Frontal cortex (tissue), 4 donors: ENCODE data around the gene CEP112. TPM values are rescaled to one million over a fixed set of nuclear protein-coding genes. Genes with fewer than 3 reads are reported as not detected.

Source experiments
- DNase-seq, 2 donors: peaks; one replicate each; pipeline ENCODE4 v3.0.0; 2012; ENCODE audit warnings: low spot score in 2 of 2
- FAIRE-seq: peaks from 2 replicates; lab custom pipeline; 2012; peaks lifted over from hg19 to GRCh38; lab: Jason Lieb, UNC
- total RNA-seq: library from RNA; depleted of rRNA; stranded (reverse); fragments of >200 nt; gene quantifications from one replicate; pipeline ENCODE4 v1.2.3, GENCODE V29; 2014
- donor health status: control.
- donor health status: control.
- donor health status: control.

The CEP112 gene
- total RNA-seq, 1 donor from 2014 or later: 13.5 TPM

DNA sequence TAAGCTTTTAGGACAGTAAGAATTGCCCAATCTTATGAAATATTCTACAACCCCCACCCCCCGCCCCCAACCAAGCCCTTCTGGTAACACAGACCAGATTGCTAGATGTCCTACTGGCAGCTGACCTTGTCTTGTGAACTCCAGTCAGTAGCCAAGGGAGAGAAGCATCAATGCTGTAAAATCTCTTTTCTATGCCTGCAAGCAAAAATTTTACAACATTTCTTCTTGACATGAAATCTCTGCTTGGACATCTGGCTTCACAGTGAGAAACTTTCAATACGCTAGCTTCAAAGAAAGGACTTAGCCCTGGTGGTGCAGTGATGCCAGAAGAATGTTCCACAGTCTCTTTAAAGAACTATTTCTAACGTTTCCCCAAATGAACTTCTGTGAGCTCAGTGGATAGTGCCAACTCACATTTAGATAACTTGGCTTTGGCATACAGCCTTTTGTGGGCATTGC, 461.2 kb downstream of the CEP112 start:
- DNase-seq (no peak), FAIRE-seq (no peak)

DNA sequence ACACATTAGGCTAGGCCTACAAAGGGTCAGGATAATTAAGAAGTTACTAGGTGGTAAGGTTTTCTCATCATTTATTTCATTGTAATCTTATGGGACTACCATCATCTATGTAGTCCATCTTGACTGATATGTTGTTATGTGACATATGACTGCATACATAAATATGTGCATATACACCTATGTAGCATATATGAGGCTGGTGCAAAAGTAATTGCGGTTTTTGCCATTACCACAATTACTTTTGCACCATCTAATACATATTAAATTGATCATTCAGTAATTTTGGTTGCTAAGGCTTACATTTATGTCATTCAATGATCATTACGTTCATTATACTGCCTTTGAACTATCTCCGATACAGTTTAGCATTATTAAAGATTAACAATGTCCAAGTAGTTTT, 462.7 kb downstream of the CEP112 start:
- DNase-seq: no peak

DNA sequence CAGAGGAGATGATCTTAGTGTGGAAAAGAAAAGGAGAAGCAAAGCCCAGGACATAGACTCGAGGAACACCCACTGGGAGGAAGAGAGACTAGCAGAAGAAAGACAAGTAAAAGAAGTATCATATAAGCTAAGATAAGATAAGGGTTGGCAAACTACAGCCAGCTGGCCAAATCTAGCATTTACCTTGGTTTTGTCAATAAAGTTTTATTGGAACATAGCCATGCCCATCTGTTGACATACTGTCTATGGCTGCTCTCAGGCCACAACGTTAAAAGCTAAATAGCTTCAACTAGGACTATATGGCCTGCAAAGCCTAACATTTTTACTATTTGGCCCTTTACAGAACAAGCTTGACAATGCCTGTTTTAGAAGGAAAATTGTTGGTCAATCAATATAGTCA, 464.1 kb downstream of the CEP112 start:
- DNase-seq (no peak), FAIRE-seq (no peak)

More for the DNA sequence above, 462.7 kb downstream of the CEP112 start:
- no peak for FAIRE-seq

DNA sequence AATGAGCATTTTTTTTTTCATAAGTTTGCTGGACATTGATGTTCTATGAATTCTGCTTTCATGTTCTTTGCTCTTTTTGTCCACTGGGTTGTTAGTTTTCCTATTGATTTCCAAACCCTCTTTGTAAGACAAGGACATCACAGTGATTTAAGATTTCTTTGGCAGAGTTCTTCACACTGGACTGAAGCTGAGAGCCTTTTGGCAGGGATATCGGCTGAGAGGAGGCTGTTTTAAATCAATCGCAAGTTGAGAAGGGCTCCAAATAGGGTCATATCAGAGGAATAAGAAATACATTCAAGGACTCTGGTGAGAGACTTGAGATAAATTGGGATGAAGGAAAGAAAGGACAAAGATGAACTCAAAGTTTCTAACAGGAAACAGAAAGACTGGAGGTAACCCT, 464.7 kb downstream of the CEP112 start:
- FAIRE-seq: no peak

DNA sequence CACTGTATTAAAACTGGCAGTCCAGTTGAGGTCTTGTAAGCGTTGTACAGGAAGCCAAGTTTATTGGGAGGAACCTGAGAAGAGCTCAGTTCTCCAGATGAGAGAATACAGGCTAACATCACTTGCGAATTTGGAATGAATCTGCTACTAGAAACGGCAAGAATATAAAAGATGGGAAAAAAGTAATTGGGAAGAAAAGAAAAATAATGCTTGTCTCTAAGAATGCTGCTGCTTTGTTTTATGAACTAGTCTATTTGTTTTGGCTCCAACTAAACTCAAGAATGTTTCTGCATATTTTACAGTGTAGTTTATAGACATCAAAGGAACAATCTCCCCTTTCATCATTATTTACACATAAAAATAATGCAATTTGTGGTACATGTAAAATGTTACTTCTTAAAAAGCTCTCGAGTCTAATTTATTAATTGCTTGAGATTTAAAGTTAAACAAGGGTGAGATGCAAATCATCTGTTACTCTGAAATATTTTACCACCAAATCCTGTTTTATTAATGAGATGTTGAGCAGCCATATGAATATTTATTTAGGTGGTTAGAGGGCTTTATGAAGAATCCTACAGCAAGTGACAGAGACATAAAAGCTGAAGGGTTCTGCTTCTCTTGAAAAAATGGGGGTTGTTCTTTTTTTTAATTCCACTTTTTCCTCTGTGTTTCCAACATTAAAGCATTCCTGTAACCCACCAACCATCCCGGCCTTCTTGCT, 468.3 kb downstream of the CEP112 start:
- FAIRE-seq: no peak

More for the DNA sequence above, 464.7 kb downstream of the CEP112 start:
- no peak for DNase-seq

DNA sequence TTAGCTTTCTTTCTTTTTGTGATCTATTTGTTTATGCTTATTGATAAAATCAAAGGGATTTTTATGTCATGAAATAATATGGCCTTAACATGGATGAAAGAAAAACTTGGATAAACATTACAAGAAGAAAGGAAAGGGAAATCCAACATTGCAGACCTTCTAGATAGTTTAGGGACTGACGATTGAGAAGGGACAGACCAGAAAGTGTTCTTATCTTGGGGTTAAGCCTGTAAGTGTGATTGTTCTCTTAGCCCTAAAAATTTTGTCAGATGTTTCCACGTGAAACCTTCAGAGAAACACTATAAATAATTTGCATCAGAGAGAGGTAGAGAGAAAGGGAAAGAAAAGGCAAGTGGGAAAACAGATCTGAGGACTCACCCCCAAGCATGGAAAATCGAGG, 473.3 kb downstream of the CEP112 start:
- FAIRE-seq (no peak), DNase-seq (no peak)

More for the DNA sequence above, 468.3 kb downstream of the CEP112 start:
- no peak for DNase-seq

DNA sequence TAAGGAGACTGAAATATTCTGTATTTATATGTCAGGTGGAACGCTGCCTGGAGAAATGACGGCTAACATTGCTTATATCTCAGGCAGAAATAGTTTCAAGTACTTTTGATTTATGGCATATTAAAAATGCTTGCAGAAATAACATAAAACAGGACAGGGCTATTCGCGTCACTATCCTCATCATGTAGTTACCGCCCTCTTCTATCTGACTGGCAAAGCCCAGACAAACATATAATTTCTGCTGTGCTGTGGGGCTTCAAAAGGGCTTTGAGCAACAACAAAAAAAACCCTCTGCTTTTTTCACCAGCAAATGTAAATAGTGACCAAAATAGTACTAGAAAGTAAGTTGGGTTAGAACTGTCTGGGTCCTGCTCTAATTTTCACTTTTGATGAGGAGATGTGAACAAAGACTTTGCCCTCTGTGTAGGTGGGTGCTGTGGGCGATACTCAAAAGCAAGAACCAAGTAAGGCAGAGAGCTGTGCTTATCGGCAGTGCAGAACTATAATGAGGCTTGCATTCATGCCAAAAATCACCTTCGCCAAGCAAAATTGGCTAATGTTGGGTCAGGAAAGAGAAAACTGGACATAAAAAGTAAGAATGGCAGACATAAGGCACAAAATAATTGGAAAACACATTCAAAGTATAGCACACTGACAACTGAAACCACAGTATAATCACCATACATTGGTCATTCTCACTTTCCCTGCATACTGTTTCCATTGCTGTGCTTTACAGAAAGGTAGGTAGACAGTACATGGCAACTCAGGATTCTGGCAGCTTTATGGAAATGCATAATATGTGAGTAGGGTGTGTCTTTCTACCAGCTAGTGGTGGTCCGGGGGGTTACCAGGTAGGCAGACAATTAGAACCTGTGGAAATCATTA, 479.3 kb downstream of the CEP112 start:
- FAIRE-seq (no peak), DNase-seq (no peak)

DNA sequence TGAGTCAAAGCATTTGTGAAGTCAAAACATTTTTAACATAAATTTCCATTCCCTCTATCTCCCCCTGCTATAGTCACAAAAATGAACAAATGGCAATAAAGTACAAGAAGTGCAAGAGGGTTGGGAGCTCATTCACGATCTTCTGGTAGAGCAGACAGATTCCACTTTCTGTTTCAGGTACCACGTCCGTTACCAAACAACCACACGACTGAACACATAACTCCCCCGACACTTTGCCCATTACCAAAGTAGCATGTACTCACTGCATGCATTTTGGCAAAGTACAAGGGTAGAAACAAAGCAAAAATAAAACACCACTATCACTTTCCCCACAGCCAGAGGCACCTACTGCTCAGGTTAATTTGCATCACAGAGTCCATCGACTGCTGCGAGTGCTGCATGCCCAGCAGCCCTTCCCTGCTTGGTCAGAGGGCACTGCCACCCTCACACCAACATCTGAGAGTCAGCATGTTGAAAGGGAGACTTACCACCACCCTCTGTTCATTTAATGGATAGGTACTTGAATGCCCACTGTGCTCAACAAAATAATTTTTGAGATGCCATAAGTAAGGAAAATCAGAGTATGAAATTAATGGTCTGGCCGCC, 480.2 kb downstream of the CEP112 start:
- no peak for DNase-seq
- FAIRE-seq: no peak

DNA sequence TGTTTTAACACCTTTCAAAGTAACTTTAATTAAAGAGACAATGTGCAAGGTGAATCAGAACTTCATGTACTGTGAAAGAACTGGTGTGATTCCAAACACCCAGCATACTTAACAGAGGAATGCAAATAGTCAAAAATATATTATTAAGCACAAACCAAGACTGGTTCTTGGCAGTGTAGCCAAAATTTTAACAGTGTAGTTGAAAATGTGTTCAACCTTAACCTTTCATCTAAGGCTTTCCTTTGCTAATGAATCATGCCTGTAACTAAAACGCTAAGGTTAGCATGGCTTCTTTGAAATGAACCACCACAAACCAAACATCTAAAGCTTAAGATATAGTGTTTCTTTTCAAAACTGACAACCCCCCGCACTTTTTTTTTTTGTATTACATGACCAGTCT, 484.2 kb downstream of the CEP112 start:
- DNase-seq: no peak
- no peak for FAIRE-seq

DNA sequence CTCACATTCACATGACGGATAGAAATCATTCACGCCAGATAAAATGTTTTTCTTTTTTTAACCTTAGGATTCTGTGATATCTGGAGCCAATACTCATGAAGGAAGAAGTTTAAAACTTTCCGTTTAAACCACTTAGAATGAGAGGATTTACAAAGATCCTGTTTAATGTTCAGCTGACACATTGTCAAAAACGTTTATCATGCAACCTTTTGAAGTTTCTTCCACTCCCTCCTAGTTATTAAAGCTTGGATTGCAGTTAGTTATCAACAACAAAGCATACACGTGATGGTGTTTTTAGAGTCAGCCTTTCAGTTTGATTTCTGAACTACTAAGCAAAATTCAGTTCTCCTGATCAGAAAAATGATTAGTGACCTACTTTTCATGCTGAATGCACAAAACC, 487.2 kb downstream of the CEP112 start:
- FAIRE-seq: no peak
- no peak for DNase-seq

DNA sequence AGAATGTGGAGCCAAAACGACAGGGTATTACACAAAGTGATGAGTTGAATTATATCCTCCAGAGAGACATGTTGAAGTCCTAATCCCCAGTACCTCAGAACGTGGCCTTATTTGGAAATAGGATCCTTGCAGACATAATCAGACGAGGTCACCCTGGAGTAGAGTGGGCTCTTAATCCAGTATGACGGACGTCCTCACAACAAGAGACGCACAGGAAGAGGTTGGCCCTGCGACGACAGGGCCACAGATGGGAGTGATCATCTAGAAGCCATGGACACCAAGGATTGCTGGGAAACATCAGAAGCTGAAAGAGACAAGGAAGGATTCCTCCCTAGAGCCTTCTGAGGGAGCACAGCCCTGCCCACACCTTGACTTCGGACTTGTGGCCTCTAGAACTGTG, 488.0 kb downstream of the CEP112 start:
- no peak for DNase-seq
- FAIRE-seq: no peak

DNA sequence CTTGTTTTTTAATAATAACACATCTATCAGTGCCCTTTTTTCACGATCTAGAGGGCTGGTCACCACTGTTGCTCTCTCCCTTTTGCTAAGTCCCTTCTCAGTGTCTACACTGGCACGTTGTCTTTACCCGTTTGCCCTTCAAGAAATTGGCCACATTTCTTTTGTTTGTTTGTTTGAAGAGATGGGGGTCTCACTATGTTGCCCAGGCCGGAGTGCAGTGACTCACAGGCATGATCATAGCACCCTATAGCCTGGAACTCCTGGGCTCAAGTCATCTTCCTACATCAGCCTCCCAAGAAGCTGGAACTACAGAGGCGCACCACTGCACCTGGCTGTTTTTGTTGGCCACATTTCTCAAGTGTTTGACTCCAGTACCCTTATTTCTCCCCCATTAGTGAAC, 492.5 kb downstream of the CEP112 start:
- FAIRE-seq (no peak), DNase-seq (no peak)

DNA sequence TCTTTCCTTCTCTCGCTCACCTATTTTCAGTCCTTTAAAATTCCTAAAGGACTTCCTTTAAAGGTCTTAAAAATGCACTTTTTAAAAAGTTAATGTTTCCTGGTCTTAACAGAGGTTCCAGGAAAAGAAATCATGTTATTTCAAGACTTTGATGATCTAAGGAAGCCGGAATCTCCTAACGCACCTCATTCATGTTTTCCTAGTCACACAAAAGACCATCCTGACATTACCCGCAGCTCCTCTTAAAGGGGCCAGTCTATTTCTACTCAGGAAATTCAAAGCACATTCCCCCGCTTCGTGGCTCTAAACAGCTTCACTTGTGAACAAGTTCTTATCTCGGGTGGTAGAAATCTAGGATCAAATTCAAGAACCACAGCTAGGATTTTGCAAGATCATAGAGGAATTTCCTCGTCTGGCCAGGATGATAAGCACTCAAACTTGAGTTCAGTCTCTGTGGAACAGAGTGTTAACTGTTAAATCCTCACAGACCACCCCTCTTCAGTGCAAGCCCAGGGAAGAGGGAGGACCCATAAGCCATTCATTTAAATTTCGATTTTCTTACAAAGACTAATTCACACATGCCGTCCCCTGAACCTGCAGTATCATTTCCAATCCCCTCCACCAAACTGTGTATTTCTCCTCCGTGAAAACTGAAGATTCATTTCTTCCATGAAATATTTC, 493.4 kb downstream of the CEP112 start:
- DNase-seq: no peak
- FAIRE-seq: no peak

DNA sequence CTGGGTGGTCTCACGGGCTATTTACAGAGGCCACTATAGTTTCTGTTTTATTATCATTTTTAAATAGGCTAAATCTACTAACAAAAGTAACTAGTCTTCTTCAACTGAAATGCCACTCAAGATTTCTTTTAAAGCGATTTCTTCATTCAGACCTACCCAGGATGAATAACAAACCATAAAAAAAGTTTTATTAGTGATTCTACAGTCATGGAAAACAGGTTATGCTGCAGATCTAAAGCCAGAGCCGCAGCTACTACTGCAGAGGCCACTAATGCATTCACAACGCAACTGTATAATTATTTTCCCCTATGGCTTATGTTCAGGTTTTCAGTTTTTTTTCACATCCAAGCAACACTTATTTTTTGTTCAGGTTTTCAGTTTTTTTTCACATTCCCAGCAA, 494.3 kb downstream of the CEP112 start:
- FAIRE-seq: no peak
- no peak for DNase-seq

DNA sequence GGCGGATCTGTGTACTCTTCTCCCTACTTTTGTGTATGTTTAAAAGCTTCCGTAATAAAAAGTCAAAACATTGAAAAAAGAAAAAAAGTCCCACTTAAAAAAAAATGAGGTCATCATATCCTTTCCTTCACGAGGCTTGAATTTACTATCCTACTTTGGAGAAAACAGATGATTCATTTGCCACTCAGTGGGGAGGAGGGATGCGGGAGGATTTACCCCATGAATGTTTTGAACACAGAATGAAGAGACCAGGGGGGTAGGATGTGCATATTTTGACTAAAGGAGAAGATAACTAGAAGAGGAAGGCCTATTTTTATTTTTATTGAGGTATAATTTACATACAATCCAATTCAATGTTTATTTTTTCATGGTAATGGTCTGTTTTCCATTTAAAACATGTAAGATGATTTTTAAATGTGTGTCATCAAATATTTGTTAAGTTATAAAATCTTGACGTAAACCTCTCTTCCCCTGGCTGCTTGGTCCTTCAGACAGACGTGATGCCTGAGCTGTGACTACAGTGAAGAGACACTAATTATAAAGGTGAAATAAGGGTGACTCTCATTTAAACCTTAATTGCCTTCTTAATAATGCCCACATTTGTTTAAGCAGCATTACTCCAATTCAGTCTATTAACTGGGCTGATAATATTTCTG, 495.1 kb downstream of the CEP112 start:
- DNase-seq: no peak
- FAIRE-seq: no peak

DNA sequence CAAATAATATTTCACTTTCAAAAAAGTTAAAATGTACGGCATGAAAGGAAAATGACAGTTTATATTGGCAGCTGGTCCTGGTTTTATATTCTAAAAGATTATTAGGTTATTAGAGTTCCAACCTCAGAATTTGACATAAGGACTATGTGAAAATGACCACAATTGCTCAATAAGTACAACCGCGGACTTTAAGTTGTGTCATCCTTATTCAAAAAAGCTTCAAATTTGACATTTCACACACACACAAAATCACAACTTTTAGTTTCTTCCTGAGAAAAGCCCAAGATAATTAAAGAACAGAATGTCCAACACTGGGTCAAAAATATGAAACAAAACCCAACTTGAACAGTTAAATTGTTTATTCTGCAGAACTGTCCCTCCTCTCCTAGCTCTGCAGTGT, 497.3 kb downstream of the CEP112 start:
- DNase-seq: no peak

DNA sequence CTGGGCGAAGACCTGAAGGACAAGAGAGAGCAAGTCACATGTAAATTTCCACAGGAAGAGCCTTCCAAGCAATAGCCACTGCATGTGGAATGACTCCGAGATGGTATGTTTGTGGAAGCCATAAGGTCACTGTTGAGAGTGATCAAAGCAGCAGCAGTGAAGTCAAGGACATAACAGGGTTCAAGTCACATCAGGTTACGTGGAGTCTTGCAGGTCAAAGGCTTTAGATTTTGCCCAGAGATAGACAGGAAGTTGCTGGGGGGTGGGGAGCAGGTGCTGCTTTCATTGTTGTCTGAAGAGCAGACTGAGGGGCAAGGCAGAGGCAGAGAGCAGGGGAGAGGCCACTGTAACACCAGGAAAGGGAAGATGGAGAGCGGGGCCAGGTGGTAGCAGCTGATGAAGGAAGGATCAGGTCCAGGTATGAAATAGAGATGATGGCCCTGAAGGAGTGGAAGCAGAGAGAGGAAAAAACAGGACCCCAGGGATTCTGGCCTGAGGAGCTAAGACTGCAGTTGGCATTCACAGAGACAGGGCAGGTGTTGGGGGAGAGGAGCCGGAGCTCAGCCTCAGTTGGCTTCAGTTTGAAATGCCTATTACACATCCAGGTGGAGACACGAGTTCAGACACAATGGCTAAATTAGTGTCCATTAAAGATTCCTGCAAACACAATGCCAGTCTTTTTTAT, 501.2 kb downstream of the CEP112 start:
- FAIRE-seq (no peak), DNase-seq (no peak)

More for the DNA sequence above, 497.3 kb downstream of the CEP112 start:
- FAIRE-seq: no peak

DNA sequence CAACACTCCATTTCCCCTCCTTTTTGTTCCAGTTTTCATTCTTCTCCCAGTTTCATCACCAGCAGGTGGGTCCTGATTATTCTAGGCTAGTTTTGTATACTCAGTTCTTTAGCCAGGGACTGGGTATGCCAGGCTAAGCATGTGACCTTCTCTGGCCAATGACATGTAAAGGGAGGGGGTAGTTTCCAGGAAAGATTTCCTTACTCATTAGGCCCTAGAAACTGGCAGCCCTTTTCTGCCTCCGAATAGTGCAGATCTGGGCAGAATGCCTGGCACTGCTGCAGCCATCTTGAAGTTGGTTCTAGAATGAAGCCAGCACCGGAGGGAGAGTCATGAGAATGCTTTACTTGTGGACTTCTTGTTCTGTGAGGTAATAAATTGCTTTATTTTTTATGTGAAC, 503.6 kb downstream of the CEP112 start:
- DNase-seq: no peak
- no peak for FAIRE-seq

DNA sequence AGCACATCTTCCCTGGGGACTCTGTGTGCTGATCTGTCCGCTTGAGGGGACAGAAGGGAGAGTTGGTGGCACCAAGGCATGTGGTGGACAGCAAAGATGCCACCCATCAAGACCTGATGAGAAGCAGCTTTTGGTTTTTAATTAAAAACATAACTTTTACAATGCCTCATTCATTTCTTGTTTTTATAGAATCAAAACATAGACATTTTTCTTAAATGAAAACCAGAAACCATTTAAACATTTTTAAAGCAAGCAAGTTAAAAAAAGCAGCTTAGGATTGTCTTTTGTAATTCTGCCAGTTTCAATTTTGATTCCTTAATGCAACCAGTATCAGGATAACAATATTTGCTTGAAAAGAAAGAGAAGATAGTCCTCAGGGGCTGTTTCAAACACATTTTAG, 506.8 kb downstream of the CEP112 start:
- FAIRE-seq: no peak
- DNase-seq: no peak
